ENCODE measurements around the gene CEACAM5.
"Not testable (repeated sequence)": the region's sequence is repeated elsewhere in the genome, so short reads cannot be mapped to it uniquely, and the experiment has no call there.

The CEACAM5 gene

DNA sequence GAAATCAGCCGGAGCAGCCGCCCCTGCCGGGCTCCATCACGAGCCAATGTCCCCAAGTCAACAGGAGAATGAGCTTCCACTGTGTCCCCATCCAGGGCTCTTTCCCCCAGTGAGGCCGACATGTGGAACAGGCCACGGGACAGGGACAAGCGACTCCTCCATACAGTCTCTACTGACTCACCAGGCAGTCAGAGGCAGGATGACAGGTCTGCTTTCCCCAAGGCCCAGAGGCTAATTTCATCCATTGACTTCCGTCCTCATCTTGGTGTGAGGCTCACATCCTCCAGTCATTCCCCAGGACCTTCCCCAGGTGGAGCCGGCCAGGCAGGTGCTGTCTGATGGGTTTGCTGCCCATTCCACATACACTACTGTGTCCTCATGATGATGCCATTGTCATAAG is 50.4 kb downstream of the CEACAM5 start:
- Histone ChIP-seq H3K27me3 (ENCODE audit: control insufficient read depth, insufficient read depth, low read length) (no peaks in the 10 kb centered on the region), H3K9me3 (ENCODE audit: control insufficient read depth, insufficient read depth, low read length) (no peaks in the 10 kb centered on the region), H3K36me3 (ENCODE audit: control insufficient read depth, insufficient read depth, low read length) (no peaks in the 10 kb centered on the region), H3K4me1 (ENCODE audit: control insufficient read depth, insufficient read depth, low read length) (no peaks in the 10 kb centered on the region), H3K4me3 (ENCODE audit: low read length) (no peak overlapping the region), H3K27ac (ENCODE audit: low read length) (no peak overlapping the region)
- no CpG with 5 or more reads among the region's 9 CpGs for WGBS (ENCODE audit: insufficient coverage, insufficient read length)
- DNase-seq (ENCODE audit: low read depth, low spot score), result no peak

DNA sequence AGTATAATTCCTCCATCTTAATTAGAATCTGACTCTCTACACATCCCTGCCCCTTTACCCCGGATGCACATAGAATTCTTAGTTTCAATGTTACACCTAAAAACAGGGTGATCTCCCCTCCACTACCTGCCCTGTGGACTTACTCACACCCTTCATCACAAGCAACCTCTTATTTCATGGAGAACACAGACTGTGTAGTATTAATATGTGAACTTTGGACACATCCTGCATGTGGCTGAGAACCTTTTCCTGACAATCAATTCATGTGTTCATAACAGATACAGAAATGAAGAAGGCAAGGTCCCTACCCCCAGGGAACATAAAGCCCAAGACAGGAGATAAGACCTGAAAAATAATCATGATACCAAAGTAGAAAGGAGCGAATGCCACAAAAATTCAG is 58.7 kb downstream of the CEACAM5 start:
- WGBS (ENCODE audit: insufficient coverage, insufficient read length), result no CpG with 5 or more reads among the region's 2 CpGs
- Histone ChIP-seq H3K4me1 (ENCODE audit: control insufficient read depth, insufficient read depth, low read length) (no peaks in the 10 kb centered on the region), H3K27ac (ENCODE audit: low read length) (no peak overlapping the region)

DNA sequence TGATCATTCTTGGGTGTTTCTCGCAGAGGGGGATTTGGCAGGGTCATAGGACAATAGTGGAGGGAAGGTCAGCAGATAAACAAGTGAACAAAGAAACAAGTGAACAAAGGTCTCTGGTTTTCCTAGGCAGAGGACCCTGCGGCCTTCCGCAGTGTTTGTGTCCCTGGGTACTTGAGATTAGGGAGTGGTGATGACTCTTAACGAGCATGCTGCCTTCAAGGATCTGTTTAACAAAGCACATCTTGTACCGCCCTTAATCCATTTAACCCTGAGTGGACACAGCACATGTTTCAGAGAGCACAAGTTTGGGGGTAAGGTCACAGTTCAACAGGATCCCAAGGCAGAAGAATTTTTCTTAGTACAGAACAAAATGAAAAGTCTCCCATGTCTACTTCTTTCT is 59.7 kb downstream of the CEACAM5 start:
- not testable (repeated sequence) for H3K4me1 ChIP-seq (ENCODE audit: control insufficient read depth, insufficient read depth, low read length); H3K27me3 ChIP-seq (ENCODE audit: control insufficient read depth, insufficient read depth, low read length); H3K9me3 ChIP-seq (ENCODE audit: control insufficient read depth, insufficient read depth, low read length); H3K27ac ChIP-seq (ENCODE audit: low read length); DNase-seq (ENCODE audit: low read depth, low spot score); H3K4me3 ChIP-seq (ENCODE audit: low read length); H3K36me3 ChIP-seq (ENCODE audit: control insufficient read depth, insufficient read depth, low read length)
- WGBS (ENCODE audit: insufficient coverage, insufficient read length), result no CpG with 5 or more reads among the region's 5 CpGs

More for the DNA sequence above, 58.7 kb downstream of the CEACAM5 start:
- H3K36me3 ChIP-seq (ENCODE audit: control insufficient read depth, insufficient read depth, low read length), result no peaks in the 10 kb centered on the region
- DNase-seq (ENCODE audit: low read depth, low spot score), result no peak
- H3K9me3 ChIP-seq (ENCODE audit: control insufficient read depth, insufficient read depth, low read length), result no peaks in the 10 kb centered on the region
- no peak overlapping the region for H3K4me3 ChIP-seq (ENCODE audit: low read length)
- H3K27me3 ChIP-seq (ENCODE audit: control insufficient read depth, insufficient read depth, low read length), result no peaks in the 10 kb centered on the region

DNA sequence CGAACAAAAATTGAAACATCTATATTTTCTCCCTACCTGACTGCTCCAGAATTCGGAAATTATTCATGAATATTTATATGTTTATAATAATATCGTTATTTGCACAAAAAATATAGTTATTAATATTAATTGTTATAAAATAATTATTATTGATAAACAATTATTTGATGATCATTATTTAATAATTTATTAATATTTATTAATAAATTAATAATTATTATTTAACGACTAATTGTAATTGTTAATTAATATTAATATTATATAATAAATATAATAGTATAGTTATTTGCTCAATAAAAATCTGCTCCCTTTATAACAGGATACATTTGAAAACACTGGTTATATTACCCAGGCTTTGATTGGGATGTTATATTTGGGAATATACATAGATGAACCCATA is 61.2 kb downstream of the CEACAM5 start:
- 100% methylated on average over 1 of the region's 4 CpGs for WGBS (ENCODE audit: insufficient coverage, insufficient read length)
- H3K27me3 ChIP-seq (ENCODE audit: control insufficient read depth, insufficient read depth, low read length), result no peaks in the 10 kb centered on the region
- H3K9me3 ChIP-seq (ENCODE audit: control insufficient read depth, insufficient read depth, low read length), result no peaks in the 10 kb centered on the region
- H3K27ac ChIP-seq (ENCODE audit: low read length), result no peak overlapping the region
- H3K4me3 ChIP-seq (ENCODE audit: low read length), result no peak overlapping the region
- no peaks in the 10 kb centered on the region for H3K36me3 ChIP-seq (ENCODE audit: control insufficient read depth, insufficient read depth, low read length)
- no peaks in the 10 kb centered on the region for H3K4me1 ChIP-seq (ENCODE audit: control insufficient read depth, insufficient read depth, low read length)
- DNase-seq (ENCODE audit: low read depth, low spot score), result no peak

DNA sequence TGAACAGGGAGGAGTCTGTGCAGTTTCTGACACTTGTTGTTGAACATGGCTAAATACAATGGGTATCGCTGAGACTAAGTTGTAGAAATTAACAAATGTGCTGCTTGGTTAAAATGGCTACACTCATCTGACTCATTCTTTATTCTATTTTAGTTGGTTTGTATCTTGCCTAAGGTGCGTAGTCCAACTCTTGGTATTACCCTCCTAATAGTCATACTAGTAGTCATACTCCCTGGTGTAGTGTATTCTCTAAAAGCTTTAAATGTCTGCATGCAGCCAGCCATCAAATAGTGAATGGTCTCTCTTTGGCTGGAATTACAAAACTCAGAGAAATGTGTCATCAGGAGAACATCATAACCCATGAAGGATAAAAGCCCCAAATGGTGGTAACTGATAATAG is 63.0 kb downstream of the CEACAM5 start:
- Histone ChIP-seq H3K9me3 (ENCODE audit: control insufficient read depth, insufficient read depth, low read length) (no peaks in the 10 kb centered on the region), H3K4me1 (ENCODE audit: control insufficient read depth, insufficient read depth, low read length) (no peaks in the 10 kb centered on the region), H3K27ac (ENCODE audit: low read length) (no peak overlapping the region), H3K4me3 (ENCODE audit: low read length) (no peak overlapping the region), H3K36me3 (ENCODE audit: control insufficient read depth, insufficient read depth, low read length) (no peaks in the 10 kb centered on the region), H3K27me3 (ENCODE audit: control insufficient read depth, insufficient read depth, low read length) (no peaks in the 10 kb centered on the region)
- DNase-seq (ENCODE audit: low read depth, low spot score), result no peak
- WGBS (ENCODE audit: insufficient coverage, insufficient read length), result no CpG with 5 or more reads among the region's 2 CpGs

DNA sequence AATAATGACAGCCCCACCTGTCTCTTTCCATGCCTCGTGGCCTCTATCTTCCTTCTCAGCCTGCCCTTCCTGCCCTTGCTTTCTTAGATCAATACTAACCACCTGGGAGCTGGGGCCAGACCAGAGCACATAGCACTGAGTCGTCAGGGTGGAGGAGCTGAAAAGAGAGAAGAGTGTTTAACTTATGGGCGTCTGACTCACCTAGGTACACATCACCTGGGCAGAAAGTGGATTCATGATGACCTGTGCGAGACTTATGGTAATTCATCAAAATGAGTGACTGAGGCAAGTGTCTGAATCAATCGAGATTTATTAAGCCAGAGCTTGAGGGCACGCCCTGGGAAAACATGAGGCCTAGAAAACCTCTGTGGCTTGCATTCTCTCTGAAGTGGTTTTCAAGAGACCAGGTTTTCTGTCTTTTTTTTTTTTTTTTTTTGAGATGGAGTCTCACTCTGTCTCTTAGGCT is 66.1 kb downstream of the CEACAM5 start:
- no peak overlapping the region for H3K4me3 ChIP-seq (ENCODE audit: low read length)
- no peak for DNase-seq (ENCODE audit: low read depth, low spot score)
- H3K27me3 ChIP-seq (ENCODE audit: control insufficient read depth, insufficient read depth, low read length), result no peaks in the 10 kb centered on the region
- no peaks in the 10 kb centered on the region for H3K9me3 ChIP-seq (ENCODE audit: control insufficient read depth, insufficient read depth, low read length)
- H3K4me1 ChIP-seq (ENCODE audit: control insufficient read depth, insufficient read depth, low read length), result no peaks in the 10 kb centered on the region
- WGBS (ENCODE audit: insufficient coverage, insufficient read length), result no CpG with 5 or more reads among the region's 6 CpGs
- no peak overlapping the region for H3K27ac ChIP-seq (ENCODE audit: low read length)
- H3K36me3 ChIP-seq (ENCODE audit: control insufficient read depth, insufficient read depth, low read length), result no peaks in the 10 kb centered on the region

DNA sequence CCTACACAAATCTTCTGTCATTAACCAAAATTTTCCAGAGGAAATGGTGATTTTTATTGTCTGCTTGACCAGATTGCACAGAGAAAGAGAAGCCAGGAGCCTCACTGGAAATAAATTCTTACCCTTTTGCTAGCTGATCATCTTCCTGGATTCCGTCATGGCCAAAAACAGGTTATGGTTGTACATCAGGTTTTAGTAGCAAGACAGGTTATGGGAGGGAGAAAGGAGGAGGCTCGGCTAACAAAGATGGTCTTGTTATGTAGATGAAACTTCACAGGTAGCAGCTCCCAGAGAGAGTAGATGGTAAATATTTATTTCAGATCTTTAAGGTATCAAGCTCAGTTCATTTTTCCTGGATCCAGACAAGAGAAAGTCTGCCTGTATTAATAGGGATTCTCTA is 68.3 kb downstream of the CEACAM5 start:
- no CpG with 5 or more reads among the region's 2 CpGs for WGBS (ENCODE audit: insufficient coverage, insufficient read length)

More for the DNA sequence above, 68.3 kb downstream of the CEACAM5 start:
- no peaks in the 10 kb centered on the region for H3K9me3 ChIP-seq (ENCODE audit: control insufficient read depth, insufficient read depth, low read length)
- DNase-seq (ENCODE audit: low read depth, low spot score), result no peak
- H3K4me1 ChIP-seq (ENCODE audit: control insufficient read depth, insufficient read depth, low read length), result no peaks in the 10 kb centered on the region
- H3K27ac ChIP-seq (ENCODE audit: low read length), result no peak overlapping the region
- H3K36me3 ChIP-seq (ENCODE audit: control insufficient read depth, insufficient read depth, low read length), result no peaks in the 10 kb centered on the region
- H3K4me3 ChIP-seq (ENCODE audit: low read length), result no peak overlapping the region
- H3K27me3 ChIP-seq (ENCODE audit: control insufficient read depth, insufficient read depth, low read length), result no peaks in the 10 kb centered on the region

Measured in iPS DF 6.9 (cell line).